NT2/D1 (cell line): ENCODE data around the gene RALGPS2.

Experiments used
- SUZ12 ChIP-seq: IDR thresholded peaks from 2 replicates; pipeline ENCODE4 v1.6.1; 2011; ENCODE audit not compliant: insufficient read length, insufficient read depth; ENCODE audit errors: extremely low read depth
- YY1 ChIP-seq: IDR thresholded peaks from 2 replicates; pipeline ENCODE4 v1.6.1; 2011; ENCODE audit not compliant: insufficient read length, insufficient read depth
- ZNF274 ChIP-seq: IDR thresholded peaks from 2 replicates; pipeline ENCODE4 v1.6.1; 2011; ENCODE audit warnings: mild to moderate bottlenecking, low read depth, low read length

DNA sequence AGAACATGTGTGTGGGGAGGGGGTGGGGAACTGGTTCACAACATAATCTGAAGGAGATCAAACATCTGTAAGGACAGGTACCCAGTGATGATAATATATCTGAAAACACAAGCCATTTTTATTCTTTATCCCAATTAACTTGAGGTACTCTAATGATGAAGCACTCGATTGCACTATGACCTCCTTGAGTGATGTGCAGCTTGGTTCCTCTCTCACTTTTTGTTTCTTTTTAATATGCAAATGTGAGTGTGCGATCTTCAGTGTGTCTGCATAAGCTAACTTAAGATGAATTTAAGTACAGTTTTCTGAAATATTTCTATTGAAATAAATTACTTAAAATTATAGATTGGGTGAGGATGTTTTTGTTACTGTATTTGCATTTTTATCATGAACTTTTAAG lies 196.5 kb downstream of the RALGPS2 start:
- TF ChIP-seq SUZ12 (no peak), ZNF274 (no peak), YY1 (no peak)
